HG02885 (cell line): ENCODE measurements around the gene COL7A1.
"Not testable (repeated sequence)": the region's sequence is repeated elsewhere in the genome, so short reads cannot be mapped to it uniquely, and the experiment has no call there.

Experiments
- ATAC-seq: cut with Tn5 transposase; IDR thresholded peaks from one replicate; pipeline ENCODE4 v1.9.1; 2021; ENCODE audit warnings: mild to moderate bottlenecking; ENCODE audit not compliant: unreplicated experiment, poor library complexity

The COL7A1 gene

GRCh38 chr3:48548729-48549705, 46.1 kb downstream of the COL7A1 start:
- peak; percentile 65 for ATAC-seq

DNA sequence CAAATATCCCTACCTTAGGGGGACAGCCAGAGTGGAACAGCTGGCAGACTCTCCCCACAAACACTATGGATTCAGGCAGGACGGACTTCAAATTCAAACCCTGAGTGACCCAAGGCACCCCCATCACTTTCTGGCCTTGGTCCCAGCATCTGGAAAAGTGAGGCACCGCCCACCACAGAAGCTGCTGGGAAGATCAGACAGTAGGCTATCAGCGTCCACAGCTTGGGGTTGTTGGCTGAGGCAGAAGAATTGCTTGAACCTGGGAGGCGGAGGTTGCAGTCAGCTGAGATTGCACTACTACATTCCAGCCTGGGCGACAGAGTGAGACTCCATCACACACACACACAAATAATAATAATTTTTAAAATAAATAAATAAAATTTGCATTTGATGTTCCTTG, 47.0 kb downstream of the COL7A1 start:
- no peak for ATAC-seq

GRCh38 chr3:48546203-48546829, 48.8 kb downstream of the COL7A1 start:
- ATAC-seq = no peak

- no peak for ATAC-seq
Observed at GRCh38 chr3:48544141-48544540, 51.0 kb downstream of the COL7A1 start.

DNA sequence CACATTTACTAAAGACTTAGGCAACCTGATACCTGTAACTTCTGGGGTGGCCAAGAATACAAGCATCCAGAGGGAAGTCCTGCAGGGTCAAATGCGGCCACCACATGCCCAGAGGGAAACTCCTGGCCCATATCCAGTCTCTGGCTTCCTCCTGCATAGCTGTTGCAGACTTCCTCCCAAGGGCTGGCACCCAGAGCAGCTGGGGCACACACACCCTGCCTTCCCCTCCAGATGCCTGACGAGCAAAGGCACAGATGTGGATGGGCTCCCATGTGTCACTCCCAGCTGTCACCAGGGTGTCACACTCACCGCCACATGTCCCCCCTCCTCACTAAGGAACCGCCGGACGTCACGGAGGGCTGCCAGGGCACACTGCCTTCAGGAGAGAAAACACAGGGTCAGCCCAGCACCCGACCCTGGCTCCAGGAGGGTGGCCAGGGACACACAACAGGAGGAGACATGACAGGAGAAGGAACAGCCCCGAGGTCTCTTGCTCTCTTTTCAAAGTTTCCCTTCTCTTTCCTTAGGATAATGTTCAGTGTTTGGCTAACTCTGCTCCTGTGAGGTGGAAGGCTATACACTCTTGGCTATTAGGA, 51.8 kb downstream of the COL7A1 start:
- no peak for ATAC-seq

DNA sequence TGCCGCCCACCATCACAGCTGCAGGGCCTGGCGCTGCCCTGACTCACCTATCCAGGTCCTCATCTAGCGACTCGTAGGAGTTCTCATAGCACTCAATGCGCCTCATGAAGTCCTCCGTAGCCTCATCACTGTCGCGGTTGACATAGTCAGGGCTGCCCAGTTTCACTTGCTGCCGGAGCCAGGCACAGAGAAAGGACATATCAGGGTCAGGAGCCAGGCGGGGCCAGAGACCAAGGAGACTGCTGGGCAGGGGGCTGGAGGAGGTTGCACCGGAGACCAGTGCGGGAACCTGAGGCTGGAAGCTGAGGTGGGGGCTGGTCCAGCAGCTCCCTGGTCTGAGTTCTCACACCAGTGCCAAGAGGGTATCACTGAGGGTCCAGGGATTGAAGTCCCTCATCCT, 56.7 kb downstream of the COL7A1 start:
- ATAC-seq = no peak

DNA sequence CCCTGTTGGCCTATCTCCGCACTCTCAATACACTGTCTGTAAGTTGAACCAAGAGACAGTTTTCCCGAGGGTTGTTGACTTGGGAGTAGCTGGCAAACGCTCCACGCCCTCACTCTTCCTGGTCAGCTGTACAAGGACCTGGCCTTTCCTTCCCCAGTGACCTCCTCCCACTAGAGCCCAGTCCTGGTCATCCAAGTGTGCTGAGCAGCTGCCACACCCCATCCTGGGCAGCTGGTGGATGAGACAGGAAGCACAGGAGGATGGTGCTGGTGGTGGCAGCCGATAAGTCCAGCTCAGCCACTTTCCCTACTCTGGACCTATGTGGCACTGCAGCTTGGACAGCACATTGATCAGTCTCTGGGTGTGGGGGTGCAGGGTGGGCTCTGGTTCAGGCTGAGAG, 58.3 kb downstream of the COL7A1 start:
- ATAC-seq = no peak

- no peak for ATAC-seq
Observed at GRCh38 chr3:48536116-48536515, 59.0 kb downstream of the COL7A1 start.

GRCh38 chr3:48535578-48535977, 59.6 kb downstream of the COL7A1 start:
- ATAC-seq = no peak

- ATAC-seq = no peak
Observed at GRCh38 chr3:48532977-48533337, 62.2 kb downstream of the COL7A1 start.

DNA sequence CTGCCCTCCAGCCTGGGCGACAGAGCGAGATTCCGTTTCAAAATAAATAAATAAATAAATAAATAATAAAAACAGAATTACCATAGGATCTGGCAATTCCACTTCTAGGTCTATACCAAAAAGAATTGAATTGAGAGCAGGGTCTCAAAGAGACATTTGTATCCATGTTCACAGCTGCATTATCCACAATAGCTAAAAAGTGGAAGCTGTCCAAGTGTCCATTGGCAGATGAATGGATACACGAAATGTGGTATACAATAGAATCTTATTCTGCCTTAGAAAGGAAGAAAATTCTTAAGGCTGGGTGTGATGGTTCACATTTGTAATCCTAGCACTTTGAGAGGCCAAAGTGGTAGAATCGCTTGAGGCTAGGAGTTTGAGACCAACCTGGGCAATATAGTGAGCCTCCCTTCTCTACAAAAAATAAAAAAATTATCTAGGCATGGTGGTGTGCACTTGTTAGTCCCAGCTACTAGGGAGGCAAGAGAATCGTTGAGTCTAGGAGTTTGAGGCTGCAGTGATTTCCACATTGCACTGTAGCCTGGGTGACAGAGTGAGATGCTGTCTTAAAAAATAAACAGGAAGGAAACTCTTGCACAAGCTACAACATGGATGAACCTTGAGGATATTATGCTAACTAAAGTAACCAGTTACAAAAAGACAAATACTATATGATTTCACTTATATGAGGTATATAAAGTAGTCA, 62.7 kb downstream of the COL7A1 start:
- ATAC-seq = no peak

DNA sequence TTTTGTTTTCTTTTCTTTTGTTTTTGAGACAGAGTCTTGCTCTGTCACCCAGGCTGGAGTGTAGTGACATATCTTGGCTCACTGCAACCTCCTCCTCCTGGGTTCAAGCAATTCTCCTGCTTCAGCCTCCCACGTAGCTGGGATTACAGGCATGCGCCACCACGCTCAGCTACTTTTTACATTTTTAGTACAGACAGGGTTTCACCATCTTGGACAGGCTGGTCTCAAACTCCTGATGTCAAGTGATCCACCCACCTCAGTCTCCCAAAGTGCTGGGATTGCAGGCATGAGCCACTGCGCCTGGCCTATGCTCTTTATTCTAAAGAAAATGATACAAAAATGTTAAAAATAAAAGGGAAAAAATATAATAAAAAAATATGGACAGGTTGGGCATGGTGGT, 64.4 kb downstream of the COL7A1 start:
- ATAC-seq = not testable (repeated sequence)

- no peak for ATAC-seq
Observed at GRCh38 chr3:48528754-48529153, 66.4 kb downstream of the COL7A1 start.

GRCh38 chr3:48528048-48528447, 67.1 kb downstream of the COL7A1 start:
- no peak for ATAC-seq

DNA sequence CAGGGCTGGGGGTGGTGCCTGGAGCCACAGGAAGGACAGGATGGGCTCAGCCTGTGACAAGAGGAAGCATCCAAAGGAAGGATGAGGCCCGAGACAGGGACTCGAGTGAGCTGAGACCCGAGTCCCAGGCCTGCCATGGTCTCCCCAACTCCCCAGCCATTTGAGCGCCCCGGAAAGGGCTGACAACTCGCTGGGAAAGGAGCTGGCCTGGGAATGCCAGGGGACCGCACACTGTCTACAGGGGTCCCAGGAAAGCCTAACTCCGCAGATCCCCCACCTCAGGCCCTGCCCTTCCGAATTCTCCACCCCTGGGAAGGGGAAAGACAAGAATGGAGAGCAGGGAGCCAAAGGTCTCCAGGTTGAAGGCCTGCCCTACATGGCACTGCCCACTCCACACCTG, 70.2 kb downstream of the COL7A1 start:
- ATAC-seq = no peak

DNA sequence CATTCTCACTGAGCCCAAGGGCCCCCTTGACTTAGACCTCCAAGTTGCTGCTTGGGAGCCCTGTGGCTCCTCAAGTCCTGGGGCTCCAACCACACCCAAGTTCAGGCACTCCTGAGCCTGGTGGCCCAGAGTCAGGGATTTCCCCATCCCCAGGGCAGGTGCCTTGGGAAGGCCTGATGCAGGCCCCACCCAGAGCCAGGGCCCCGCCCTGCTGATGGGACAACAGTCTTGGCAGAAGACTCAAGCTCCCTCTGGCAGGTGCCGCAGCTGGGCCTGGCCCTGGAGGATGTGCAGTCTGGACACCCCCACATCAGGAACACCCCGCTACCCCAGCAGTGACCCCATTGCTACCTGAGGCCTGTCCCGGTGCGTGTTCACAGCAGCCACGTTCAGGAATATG, 73.5 kb downstream of the COL7A1 start:
- no peak for ATAC-seq

GRCh38 chr3:48519277-48519643, 75.9 kb downstream of the COL7A1 start:
- ATAC-seq = no peak

- no peak for ATAC-seq
Observed at GRCh38 chr3:48518638-48519276, 76.4 kb downstream of the COL7A1 start.

GRCh38 chr3:48518069-48518468, 77.1 kb downstream of the COL7A1 start:
- no peak for ATAC-seq

- ATAC-seq = no peak
Observed at GRCh38 chr3:48516571-48516970, 78.6 kb downstream of the COL7A1 start.
